Endometrium (tissue), 2 donors: ENCODE data around the gene ERP29.
"Not testable (repeated sequence)": the region's sequence is repeated elsewhere in the genome, so short reads cannot be mapped to it uniquely, and the experiment has no call there.

Experiments
- FAIRE-seq: peaks from 2 replicates; lab custom pipeline; 2012; peaks lifted over from hg19 to GRCh38; lab: Jason Lieb, UNC
- donor health status: control.
- donor health status: control.

Gene ERP29

GRCh38 chr12:112012775-112013600 lies at the start of gene ERP29, which contains the start of gene TMEM116:
Gene ERP29, plus strand, starts transcription at chr12:112013426. Its CDS starts 40 bp downstream, at chr12:112013466.
Gene TMEM116, minus strand, starts transcription at chr12:112013165. Its CDS starts 7,895 bp downstream, at chr12:112005270.
- no peak for FAIRE-seq

GRCh38 chr12:111964935-111965334 lies 48.3 kb upstream of the ERP29 start:
- FAIRE-seq: no peak

GRCh38 chr12:111971800-111972199 lies 41.4 kb upstream of the ERP29 start:
- no peak for FAIRE-seq

- no peak for FAIRE-seq
These were observed 37.9 kb upstream of the ERP29 start for GRCh38 chr12:111975161-111975931.

- no peak for FAIRE-seq
These were observed 36.9 kb upstream of the ERP29 start for GRCh38 chr12:111976291-111976690.

GRCh38 chr12:111976860-111977259 lies 36.4 kb upstream of the ERP29 start:
- FAIRE-seq: no peak

GRCh38 chr12:111978545-111978944 lies 34.7 kb upstream of the ERP29 start:
- FAIRE-seq: no peak

GRCh38 chr12:111980598-111980997 lies 32.6 kb upstream of the ERP29 start:
- FAIRE-seq: no peak

GRCh38 chr12:111981987-111982386 lies 31.2 kb upstream of the ERP29 start:
- FAIRE-seq: no peak

- peak; percentile 60 for FAIRE-seq
These were observed 28.4 kb upstream of the ERP29 start for GRCh38 chr12:111984820-111985219.

- FAIRE-seq: no peak
These were observed 21.7 kb upstream of the ERP29 start for GRCh38 chr12:111991535-111991934.

GRCh38 chr12:111991946-111992345 lies 21.3 kb upstream of the ERP29 start:
- FAIRE-seq: no peak

GRCh38 chr12:111992464-111992863 lies 20.8 kb upstream of the ERP29 start:
- FAIRE-seq: no peak

GRCh38 chr12:111993292-111994150 lies 19.7 kb upstream of the ERP29 start:
- no peak for FAIRE-seq

GRCh38 chr12:111994211-111995111 lies 18.8 kb upstream of the ERP29 start:
- FAIRE-seq: not testable (repeated sequence)

- FAIRE-seq: peak; percentile 12
These were observed 17.3 kb upstream of the ERP29 start for GRCh38 chr12:111995782-111996480.

- FAIRE-seq: no peak
These were observed 15.9 kb upstream of the ERP29 start for GRCh38 chr12:111997300-111997699.

GRCh38 chr12:111998015-111998414 lies 15.2 kb upstream of the ERP29 start:
- FAIRE-seq: no peak

- FAIRE-seq: not testable (repeated sequence)
These were observed 14.1 kb upstream of the ERP29 start for GRCh38 chr12:111999129-111999528.

- no peak for FAIRE-seq
These were observed 12.4 kb upstream of the ERP29 start for GRCh38 chr12:112000820-112001219.
